ENCODE data around the gene USP9X. TPM values are rescaled to one million over a fixed set of nuclear protein-coding genes. Genes with fewer than 3 reads are reported as not detected.

USP9X gene
- total and polyA plus RNA-seq, 2 of the 8 experiments (the other 6 are each of a cell fraction or from before 2014, with no cell fraction given) = 79.2 to 300 TPM

DNA sequence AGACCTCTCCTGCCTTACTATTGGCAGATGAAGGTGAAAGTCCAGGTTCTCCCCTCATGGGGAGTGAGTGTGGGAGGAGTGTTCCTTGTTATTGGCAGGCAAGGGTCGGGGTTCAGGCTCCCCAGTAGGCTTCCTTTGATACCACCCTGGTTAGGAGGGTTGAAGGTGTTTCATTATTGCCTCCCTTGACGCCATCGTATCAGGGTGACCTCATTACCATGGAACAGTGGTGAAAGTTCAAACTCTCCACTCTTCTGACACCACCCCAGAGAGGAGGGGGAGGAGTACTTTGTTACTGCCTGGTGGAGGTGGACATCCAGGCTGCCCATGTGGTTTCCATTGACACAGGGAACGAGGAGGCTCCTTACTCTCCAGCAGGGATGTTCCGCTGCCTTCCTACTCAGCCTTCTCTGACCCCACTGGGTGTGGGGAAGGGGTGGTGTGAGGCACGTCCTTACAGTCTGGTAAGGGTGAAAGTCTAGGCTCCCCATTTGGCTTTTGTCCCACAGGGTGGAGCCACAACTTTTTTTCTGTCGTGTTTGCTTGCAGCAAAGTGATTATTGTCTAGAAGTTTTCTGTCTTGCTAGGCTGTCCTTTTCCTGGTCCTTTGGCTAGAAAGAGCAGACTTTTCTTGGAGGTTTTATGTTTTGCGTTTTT, 37.2 kb upstream of the USP9X start (continued):
- TF ChIP-seq CEBPB (IDR thresholded peaks at IDR 0.05; ENCODE audit: low read depth, low read length) (no peak), RBBP5 (IDR thresholded peaks at IDR 0.05; ENCODE audit: borderline replicate concordance, low read depth, low read length) (no peak), BRCA1 (IDR thresholded peaks at IDR 0.05; ENCODE audit: low read depth, low read length) (no peak), CBX5 (IDR thresholded peaks at IDR 0.05; ENCODE audit: low read depth, low read length) (no peak), GABPA (IDR thresholded peaks at IDR 0.05; ENCODE audit: borderline replicate concordance, insufficient read depth, low read length) (no peak), POLR2AphosphoS5 (IDR thresholded peaks at IDR 0.05; ENCODE audit: low read depth, low read length) (no peak)
- TF ChIP-seq, protein P1, sequence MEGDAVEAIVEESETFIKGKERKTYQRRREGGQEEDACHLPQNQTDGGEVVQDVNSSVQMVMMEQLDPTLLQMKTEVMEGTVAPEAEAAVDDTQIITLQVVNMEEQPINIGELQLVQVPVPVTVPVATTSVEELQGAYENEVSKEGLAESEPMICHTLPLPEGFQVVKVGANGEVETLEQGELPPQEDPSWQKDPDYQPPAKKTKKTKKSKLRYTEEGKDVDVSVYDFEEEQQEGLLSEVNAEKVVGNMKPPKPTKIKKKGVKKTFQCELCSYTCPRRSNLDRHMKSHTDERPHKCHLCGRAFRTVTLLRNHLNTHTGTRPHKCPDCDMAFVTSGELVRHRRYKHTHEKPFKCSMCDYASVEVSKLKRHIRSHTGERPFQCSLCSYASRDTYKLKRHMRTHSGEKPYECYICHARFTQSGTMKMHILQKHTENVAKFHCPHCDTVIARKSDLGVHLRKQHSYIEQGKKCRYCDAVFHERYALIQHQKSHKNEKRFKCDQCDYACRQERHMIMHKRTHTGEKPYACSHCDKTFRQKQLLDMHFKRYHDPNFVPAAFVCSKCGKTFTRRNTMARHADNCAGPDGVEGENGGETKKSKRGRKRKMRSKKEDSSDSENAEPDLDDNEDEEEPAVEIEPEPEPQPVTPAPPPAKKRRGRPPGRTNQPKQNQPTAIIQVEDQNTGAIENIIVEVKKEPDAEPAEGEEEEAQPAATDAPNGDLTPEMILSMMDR (IDR thresholded peaks at IDR 0.05; ENCODE audit: control extremely low read depth in 1 of 3, insufficient read depth in 1 of 3, low read depth in 1 of 3, low read length in 3 of 3) = no peak
- TF ChIP-seq, protein P2, sequence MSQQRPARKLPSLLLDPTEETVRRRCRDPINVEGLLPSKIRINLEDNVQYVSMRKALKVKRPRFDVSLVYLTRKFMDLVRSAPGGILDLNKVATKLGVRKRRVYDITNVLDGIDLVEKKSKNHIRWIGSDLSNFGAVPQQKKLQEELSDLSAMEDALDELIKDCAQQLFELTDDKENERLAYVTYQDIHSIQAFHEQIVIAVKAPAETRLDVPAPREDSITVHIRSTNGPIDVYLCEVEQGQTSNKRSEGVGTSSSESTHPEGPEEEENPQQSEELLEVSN (IDR thresholded peaks at IDR 0.05) = no peak

Data from H1 (cell line).